ENCODE measurements around the gene ADGB.

The ADGB gene

GRCh38 chr6:146861029-146861563, 262.3 kb downstream of the ADGB start:
- no peak for DNase-seq (ENCODE audit: low read depth)

- no peak for DNase-seq (ENCODE audit: low read depth)
Measured at GRCh38 chr6:146861716-146862115, 262.9 kb downstream of the ADGB start.

DNA sequence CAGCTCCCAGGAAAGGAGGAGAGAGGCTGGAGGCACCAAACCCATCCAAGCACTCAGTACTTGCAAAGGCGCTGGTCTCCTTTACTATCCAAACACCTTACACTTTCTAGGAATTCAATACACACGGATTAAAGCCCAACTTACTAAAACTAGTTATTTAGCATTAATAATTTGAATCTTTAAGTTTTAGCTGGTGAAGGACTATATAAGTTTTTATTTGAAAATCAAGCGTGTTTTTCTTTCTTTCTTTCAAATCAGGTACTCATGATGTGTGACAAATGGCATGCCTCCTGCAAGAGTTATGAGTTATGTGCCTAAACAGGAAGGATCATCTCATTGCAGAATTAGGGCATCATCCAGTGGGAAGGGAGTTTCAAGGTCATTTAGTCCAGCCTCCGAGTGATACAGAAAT, 263.7 kb downstream of the ADGB start:
- no peak for DNase-seq (ENCODE audit: low read depth)

GRCh38 chr6:146864300-146864699, 265.5 kb downstream of the ADGB start:
- DNase-seq (ENCODE audit: low read depth): no peak

- no peak for DNase-seq (ENCODE audit: low read depth)
Measured at GRCh38 chr6:146864885-146865284, 266.1 kb downstream of the ADGB start.

Measured in GM04503 (cell line).